ENCODE results near the gene PRL. TPM values are rescaled to one million over a fixed set of nuclear protein-coding genes. Genes with fewer than 3 reads are reported as not detected.
A peak's percentile ranks its signal among the peaks of the same experiment; 100 is the strongest.

PRL gene
- total and polyA plus RNA-seq, 4 donors = 0.17 to 0.18 TPM; not detected in 2

- WGBS, 2 donors = 86 to 92% methylated on average over 2 of the region's 2 CpGs
- no peak for ATAC-seq (ENCODE audit: insufficient read depth, low FRiP score)
- H3K36me3 ChIP-seq (ENCODE audit: control insufficient read depth in 4 of 4, insufficient read depth in 4 of 4, low read length in 4 of 4) = no peaks in the 10 kb centered on the region
Measured at GRCh38 chr6:22279427-22279826, 17.4 kb downstream of the PRL start.

GRCh38 chr6:22271081-22271480 lies 25.8 kb downstream of the PRL start:
- WGBS, 2 donors = 34 to 46% methylated on average over 7 of the region's 7 CpGs
- Histone ChIP-seq H3K4me1 (ENCODE audit: control insufficient read depth in 5 of 5, insufficient read depth in 5 of 5, low read length in 5 of 5) (peaks cover 0 to 13% (median 0%) of the 10 kb centered on the region in 5 donors), H3K27ac (ENCODE audit: low read depth in 1 of 2, low read length in 1 of 2) (no peak overlapping the region), H3K36me3 (ENCODE audit: control insufficient read depth in 4 of 4, insufficient read depth in 4 of 4, low read length in 4 of 4) (no peaks in the 10 kb centered on the region), H3K27me3 (ENCODE audit: control insufficient read depth in 3 of 3, insufficient read depth in 3 of 3, low read length in 2 of 3) (no peaks in the 10 kb centered on the region), H3K9me3 (ENCODE audit: control insufficient read depth in 4 of 4, insufficient read depth in 3 of 4, low read length in 3 of 4) (no peaks in the 10 kb centered on the region), H3K4me3 (no peak overlapping the region), H3K9ac (ENCODE audit: insufficient read depth in 1 of 2, low read length in 2 of 2) (no peak overlapping the region)
- TF ChIP-seq CTCF (IDR thresholded peaks at IDR 0.05; ENCODE audit: control extremely low read depth, extremely low read depth) = no peak
- no peak for ATAC-seq (ENCODE audit: insufficient read depth, low FRiP score)
- DNase-seq = peak in 2 of 3 donors; percentile 33 to 56

More at GRCh38 chr6:22279427-22279826, 17.4 kb downstream of the PRL start:
- no peak for DNase-seq
- no peaks in the 10 kb centered on the region for H3K27me3 ChIP-seq (ENCODE audit: control insufficient read depth in 3 of 3, insufficient read depth in 3 of 3, low read length in 2 of 3)
- no peaks in the 10 kb centered on the region for H3K9me3 ChIP-seq (ENCODE audit: control insufficient read depth in 4 of 4, insufficient read depth in 3 of 4, low read length in 3 of 4)
- TF ChIP-seq CTCF (IDR thresholded peaks at IDR 0.05; ENCODE audit: control extremely low read depth, extremely low read depth) = no peak
- H3K4me3 ChIP-seq = no peak overlapping the region
- H3K9ac ChIP-seq (ENCODE audit: insufficient read depth in 1 of 2, low read length in 2 of 2) = no peak overlapping the region
- H3K27ac ChIP-seq (ENCODE audit: low read depth in 1 of 2, low read length in 1 of 2) = no peak overlapping the region
- H3K4me1 ChIP-seq (ENCODE audit: control insufficient read depth in 5 of 5, insufficient read depth in 5 of 5, low read length in 5 of 5) = peaks cover 0 to 8% (median 0%) of the 10 kb centered on the region in 5 donors

- DNase-seq (no peak), ATAC-seq (ENCODE audit: insufficient read depth, low FRiP score) (no peak)
- H3K9ac ChIP-seq (ENCODE audit: insufficient read depth in 1 of 2, low read length in 2 of 2) = no peak overlapping the region
- no peak for TF ChIP-seq CTCF (IDR thresholded peaks at IDR 0.05; ENCODE audit: control extremely low read depth, extremely low read depth)
- no peaks in the 10 kb centered on the region for H3K4me1 ChIP-seq (ENCODE audit: control insufficient read depth in 5 of 5, insufficient read depth in 5 of 5, low read length in 5 of 5)
- 90 to 94% methylated on average over 2 of the region's 2 CpGs for WGBS, 2 donors
- no peak overlapping the region for H3K4me3 ChIP-seq
- no peak overlapping the region for H3K27ac ChIP-seq (ENCODE audit: low read depth in 1 of 2, low read length in 1 of 2)
- no peaks in the 10 kb centered on the region for H3K27me3 ChIP-seq (ENCODE audit: control insufficient read depth in 3 of 3, insufficient read depth in 3 of 3, low read length in 2 of 3)
- H3K9me3 ChIP-seq (ENCODE audit: control insufficient read depth in 4 of 4, insufficient read depth in 3 of 4, low read length in 3 of 4) = no peaks in the 10 kb centered on the region
- H3K36me3 ChIP-seq (ENCODE audit: control insufficient read depth in 4 of 4, insufficient read depth in 4 of 4, low read length in 4 of 4) = no peaks in the 10 kb centered on the region
Measured at GRCh38 chr6:22263748-22264147, 33.1 kb downstream of the PRL start.

- Histone ChIP-seq H3K36me3 (ENCODE audit: control insufficient read depth in 4 of 4, insufficient read depth in 4 of 4, low read length in 4 of 4) (no peaks in the 10 kb centered on the region), H3K9ac (ENCODE audit: insufficient read depth in 1 of 2, low read length in 2 of 2) (no peak overlapping the region), H3K4me3 (no peak overlapping the region), H3K27ac (ENCODE audit: low read depth in 1 of 2, low read length in 1 of 2) (no peak overlapping the region), H3K27me3 (ENCODE audit: control insufficient read depth in 3 of 3, insufficient read depth in 3 of 3, low read length in 2 of 3) (no peaks in the 10 kb centered on the region), H3K4me1 (ENCODE audit: control insufficient read depth in 5 of 5, insufficient read depth in 5 of 5, low read length in 5 of 5) (peaks cover 0 to 10% (median 0%) of the 10 kb centered on the region in 5 donors), H3K9me3 (ENCODE audit: control insufficient read depth in 4 of 4, insufficient read depth in 3 of 4, low read length in 3 of 4) (peaks cover 0 to 5% (median 0%) of the 10 kb centered on the region in 4 donors)
- DNase-seq (peak in 2 of 3 donors; percentile 26 to 30), ATAC-seq (ENCODE audit: insufficient read depth, low FRiP score) (no peak)
- TF ChIP-seq CTCF (IDR thresholded peaks at IDR 0.05; ENCODE audit: control extremely low read depth, extremely low read depth) = no peak
- WGBS, 2 donors = 68 to 77% methylated on average over 3 of the region's 3 CpGs
Measured at GRCh38 chr6:22254886-22255285, 42.0 kb downstream of the PRL start.
